SHP77 (cell line): ENCODE measurements around the gene NRIP2.

ENCODE experiments used
- DNase-seq, 2 experiments: peaks; one replicate each; lab custom pipeline; 2025; lab: John Stamatoyannopoulos, UW

NRIP2 gene

DNA sequence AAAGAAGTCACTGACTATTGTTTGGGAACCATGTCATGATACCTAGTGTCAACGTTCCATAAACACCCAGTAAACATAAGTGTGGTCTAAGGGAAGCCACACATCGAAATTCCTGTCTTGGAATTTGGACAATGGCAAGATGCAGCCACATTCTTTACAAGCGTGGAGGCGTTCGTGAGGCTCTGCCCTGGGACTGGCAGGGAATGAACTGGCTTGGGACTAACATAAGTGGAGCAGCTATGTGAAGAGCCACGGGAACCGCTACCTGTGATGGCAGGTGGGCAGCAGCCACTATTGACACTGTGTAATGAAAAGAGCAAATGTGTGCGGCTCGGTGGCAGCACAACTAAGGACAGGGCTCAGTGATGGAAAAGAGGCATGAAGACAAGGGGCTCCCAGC is 10.0 kb upstream of the NRIP2 start:
- no peak for DNase-seq

DNA sequence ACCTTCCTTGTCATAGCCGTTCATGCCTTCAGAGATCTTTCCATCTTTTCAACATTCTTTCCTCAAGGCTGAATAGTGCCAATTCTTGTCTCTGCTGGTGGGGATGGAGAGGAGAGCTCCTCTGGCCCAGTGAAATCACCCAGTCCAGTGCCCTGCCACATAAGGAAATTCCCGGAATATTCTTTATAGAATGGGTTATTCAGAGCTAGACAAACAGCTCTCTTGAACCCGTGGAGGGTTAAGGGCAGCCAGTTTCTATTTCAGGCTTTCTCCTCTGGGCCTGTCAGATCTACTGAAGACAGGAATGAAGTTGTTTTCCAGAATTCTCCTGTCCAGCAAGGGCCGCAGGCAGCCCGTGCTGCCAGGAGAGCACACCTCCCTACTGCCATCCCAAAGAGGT is 8.1 kb upstream of the NRIP2 start:
- no peak for DNase-seq

DNA sequence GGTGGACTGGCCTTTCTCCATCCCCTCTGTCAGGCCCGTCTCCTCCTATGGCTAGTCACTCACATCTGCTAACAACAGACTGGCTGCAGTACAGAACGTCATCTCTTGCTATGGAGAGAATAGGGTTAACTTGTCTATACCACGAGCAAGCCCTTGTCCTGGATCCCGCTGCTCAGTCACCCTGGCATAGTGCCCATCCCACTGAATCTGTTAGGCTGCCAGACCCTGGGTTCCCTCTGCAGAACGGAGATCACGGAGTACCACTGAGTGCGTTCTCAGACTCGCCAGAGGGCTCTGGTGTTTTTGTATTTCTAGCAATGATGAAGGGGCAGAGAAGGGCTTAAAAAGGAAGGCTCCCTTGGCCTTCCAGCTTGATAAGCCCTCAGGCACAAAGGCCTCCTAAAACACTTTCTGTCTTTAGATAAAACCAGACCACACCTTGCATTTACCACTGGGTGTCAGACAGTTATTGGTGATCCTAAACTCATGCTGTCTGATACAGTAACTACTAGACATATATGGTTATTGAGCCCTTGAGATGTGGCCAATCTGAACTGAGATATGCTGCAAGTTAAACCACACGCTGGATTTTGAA is 6.3 kb upstream of the NRIP2 start:
- DNase-seq = no peak

DNA sequence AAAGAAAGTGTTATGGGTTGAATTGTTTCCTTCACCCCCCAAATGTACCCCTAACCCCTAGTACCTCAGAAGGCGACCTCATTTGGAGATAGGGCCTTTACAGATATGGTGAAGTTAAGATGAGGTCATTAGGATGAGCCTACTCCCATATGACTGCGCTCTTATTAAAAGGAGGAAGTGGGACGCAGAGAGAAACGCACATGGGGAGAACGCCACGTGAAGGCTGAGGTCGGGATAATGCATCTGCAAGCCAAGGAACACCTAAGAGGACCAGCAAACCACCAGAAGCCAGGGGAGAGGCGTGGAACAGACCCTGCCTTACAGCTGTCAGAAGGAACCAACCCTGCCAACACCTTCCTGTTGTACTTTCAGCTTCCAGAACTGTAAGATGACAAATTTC is 1.7 kb upstream of the NRIP2 start:
- DNase-seq = no peak

DNA sequence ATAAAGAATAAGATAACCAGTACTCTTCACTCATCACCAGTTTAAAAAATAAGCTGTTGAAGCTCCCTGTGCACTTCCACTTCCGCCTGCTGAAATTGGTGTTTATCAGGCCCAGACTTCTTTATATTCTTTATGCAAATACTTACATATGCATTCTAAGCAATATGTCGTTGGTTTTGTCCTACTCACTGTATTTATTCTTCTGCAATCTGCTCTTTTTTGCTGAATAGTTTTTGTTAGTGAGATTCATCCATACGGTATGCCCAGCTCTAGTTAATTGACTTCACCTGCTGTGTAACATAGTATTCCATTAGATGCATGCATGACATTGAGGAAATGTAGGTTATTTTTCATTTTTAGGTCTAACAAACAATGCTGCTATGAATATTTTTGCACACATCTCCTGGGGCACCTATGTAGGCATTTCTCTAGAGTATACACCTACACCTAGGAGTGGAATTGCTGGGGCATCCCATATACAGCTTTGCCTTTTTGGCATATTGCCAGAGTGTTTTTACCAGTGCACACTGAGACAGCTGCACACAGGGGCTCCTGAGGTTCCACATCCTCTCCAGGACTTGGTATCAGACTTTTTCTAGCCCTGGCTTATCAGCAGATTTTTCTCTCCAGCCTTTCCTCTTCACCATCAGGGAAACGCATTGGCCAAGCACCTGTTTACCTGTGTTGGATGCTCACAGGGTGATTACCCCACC is 1.0 kb upstream of the NRIP2 start:
- DNase-seq = no peak

DNA sequence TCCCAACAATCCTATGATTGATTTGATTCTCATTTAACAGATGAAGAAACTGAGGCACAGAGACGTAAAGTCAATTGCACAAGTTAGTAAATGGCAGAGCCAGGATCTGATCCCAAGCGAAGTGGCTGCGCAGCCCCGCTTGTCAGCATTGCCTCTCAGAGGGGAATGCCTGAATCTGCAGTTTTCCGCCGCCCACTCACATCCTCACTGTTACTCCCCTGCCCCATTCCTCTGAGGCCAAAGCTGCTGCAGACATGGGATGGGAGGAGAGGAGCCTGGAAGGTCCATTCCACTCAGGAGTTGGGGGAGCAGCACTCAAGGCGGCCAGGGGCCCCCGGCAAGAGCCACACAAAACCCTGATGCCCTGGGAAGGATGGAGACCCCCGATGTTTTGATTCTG is 1.0 kb downstream of the NRIP2 start:
- no peak for DNase-seq

DNA sequence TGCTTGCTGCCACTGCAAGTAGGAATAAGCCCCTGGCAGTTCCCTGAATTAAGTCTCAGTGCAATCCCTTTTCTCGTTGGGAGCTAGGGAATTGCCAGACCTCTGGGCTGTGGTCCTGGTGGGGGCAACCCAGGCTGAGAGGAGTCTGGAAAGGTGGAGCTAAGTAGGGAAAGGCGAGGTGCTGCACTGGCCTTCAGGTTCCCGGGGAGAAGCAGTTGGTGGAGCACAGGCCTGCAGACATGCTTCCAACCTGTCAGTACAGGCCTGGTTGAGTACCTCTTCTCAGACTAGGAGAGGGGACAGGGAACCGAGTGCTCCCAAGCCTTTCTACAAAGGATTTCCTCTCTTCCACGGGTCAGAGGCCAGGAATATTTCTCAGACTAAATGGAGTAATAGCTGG is 1.5 kb downstream of the NRIP2 start:
- no peak for DNase-seq

DNA sequence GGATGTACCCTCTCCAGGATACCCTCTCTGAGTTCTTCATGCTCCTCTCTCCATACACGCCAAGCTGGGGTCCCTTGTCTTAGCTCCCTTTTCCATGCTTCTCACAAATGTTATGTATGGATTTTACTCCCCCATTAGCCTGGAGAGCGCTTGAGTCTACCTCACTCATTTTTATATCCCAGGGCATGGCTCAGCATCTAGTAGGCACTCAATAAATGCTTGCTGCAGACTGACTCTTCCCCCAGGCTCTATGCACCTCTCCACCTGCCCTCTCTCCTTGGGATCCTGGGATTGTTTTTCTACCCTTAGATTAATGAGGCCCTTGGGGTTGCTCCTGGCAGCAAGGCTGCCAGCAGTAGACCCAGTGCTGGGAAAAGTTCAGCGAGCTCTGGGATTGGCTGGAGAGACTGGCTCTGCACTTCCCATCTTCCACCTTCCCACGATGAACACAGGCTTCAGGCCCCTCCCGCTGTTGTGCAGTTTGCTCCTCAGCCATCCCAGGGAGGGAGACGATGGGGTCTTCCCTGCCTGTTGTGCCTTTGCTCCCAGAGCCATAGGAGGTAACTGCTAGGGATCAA is 2.2 kb downstream of the NRIP2 start:
- DNase-seq = no peak

DNA sequence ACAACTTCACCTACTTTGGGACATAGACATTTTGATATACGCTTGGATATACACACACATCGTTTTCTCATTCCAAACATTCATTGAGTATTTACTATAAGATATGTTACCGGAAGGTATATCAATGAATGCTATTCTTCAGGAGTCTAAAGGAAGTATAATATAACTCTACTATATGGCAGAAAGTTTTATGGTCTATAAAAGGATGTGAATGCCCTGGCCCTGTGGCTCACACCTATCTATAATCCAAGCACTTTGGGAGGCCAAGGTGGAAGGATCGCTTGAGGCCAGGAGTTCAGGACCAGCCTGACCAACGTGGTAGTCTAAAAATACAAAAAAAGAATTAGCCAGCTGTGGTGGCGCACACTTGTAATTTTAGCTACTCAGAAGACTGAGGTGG is 5.6 kb downstream of the NRIP2 start:
- DNase-seq = no peak

DNA sequence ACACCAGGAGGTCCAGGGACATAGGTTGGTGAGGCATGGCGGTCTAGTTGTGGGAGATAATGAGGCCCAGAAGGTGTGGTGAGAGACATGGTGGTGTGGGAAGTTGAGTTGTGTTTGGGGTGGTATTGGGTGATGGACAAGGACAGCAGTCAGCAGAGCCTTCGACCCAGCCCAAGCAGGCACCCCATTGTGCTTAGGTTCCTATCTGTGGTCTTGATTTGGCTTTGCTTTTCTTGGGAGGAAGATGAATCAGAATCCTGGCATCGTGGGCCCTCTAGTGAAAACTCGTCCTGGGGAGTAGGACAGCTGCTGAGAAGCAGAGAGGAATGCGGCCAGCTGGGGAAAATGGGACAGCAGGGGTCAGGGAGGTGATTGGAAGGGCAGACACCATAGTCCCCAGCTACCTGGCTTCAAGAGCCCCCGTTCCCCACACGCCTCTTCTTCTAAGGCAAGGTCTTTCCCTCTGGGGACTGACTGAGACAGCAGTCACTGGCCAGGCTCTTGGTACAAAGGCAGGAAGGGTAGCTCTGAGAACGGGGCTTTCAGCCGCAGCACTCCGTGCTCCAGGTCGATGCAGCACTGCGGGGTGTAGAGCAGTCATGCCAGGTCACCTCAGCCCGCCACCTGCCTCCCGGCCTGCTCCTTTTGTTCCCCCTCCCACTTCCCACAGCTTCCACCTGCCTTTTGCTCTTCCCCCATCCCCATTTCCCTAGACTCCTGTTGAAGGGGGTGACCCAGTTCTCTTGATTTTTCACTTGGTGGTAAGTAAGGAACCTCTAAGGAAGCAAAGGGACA is 7.9 kb downstream of the NRIP2 start:
- no peak for DNase-seq

DNA sequence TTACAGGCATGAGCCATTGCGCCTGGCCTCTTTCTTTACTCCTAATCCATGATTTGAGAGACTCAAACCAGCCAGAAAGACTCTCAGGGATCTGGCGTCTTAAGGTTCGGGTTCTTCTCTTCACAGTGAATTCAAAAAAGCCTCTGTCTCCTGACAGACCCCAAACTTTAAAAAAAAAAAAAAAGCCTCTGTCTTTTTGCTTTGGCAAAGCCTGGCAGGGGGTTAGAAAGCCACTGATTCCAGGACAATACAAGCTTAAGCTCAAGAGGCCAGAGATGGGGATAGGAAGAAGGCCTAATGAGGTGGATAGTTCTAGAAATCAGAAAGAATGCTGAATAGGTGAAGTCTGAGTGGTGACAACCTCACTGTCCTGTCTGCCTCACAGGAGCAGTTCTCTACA is 8.8 kb downstream of the NRIP2 start:
- no peak for DNase-seq

DNA sequence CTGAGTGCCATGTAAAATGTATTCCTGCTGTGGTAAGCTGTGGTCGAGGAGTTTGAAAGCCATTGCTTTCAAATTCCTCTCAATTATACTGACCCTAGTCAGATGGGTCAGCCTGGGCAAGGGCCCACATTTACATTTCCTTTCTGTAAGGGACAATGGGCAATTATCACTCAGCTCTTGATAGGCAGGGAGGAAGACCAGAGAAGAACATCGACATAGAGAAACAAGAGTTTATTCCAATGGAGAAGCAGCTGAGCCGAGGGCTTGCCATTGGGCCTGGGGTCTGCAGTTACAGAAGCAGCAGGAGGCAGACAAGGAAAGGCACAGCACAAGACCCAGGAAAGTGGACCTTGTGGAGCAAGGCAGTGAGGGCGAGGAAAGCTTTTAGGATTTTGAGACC is 9.7 kb downstream of the NRIP2 start:
- DNase-seq = no peak

DNA sequence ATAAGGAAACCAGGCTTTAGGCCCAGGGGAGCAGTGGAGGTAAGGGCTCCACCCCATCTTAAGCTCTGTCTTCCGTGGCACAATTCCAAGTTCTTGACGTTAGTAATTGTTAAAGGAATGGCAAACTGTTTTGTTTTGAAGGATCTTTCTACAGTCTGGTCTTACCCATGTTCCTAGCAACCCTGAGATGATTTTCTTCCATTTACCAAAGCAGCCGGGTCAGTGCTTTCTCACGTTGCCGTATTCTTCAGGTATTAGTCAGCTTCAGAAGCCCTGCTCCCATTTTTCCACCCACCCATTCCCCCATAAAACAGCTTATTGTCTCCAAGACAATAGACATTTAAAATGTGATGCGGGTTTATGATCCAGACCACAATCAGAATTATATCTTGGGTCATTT is 10.3 kb downstream of the NRIP2 start:
- no peak for DNase-seq

DNA sequence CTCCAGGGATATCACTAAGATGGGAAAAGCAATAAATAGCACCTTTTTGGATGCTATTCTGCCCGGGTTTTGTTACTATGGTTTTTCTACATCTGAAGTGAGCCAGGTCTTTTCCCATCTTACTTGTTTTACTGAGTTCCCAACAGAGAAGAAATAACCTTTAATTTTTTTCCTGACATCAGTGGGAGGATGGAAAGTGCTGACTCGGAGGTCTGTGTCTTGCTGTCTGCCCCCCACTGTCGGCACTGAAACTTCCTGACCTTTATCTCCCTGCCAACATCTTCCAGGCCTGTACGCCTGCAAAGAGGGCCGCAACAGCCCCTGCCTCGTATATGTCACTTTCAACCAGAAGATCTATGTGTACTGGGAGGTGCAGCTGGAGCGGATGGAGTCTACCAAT is 11.4 kb downstream of the NRIP2 start:
- DNase-seq = no peak

DNA sequence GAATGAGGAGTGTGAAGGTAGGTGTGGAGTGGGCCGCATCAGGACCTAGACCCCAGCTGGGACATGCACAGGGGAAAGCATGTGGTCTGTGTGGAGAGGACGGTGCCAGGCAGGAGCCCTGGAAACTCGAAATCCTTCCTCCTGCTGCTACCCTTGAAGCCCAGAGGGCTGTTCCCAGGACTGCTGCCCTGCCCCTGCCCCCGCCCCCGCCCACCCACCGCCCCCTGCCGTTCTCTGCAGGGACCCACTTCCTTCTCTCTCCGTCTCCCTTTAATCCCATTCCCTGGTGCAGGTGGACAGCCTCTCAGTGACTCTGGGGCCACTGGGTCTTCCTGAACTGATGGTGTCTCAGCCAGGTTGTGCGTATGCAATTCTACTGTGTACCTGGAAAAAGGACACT is 14.4 kb downstream of the NRIP2 start:
- DNase-seq = no peak

DNA sequence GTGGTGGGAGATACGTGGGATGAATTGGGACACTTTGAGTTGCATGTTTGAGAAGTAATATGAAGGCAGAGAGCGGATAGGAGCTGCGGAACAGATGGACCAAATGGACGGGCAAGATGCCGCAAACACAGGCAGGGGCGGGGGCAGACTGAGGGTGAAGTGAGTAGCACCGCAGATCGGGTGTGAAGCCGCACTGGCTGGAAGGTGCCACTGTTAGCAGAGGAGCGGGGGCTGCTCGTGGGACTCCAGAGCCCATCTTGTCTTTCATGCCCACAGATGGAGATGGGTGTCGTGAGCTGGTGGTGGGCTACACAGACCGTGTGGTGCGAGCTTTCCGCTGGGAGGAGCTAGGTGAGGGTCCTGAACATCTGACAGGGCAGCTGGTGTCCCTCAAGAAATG is 15.0 kb downstream of the NRIP2 start:
- DNase-seq = no peak

DNA sequence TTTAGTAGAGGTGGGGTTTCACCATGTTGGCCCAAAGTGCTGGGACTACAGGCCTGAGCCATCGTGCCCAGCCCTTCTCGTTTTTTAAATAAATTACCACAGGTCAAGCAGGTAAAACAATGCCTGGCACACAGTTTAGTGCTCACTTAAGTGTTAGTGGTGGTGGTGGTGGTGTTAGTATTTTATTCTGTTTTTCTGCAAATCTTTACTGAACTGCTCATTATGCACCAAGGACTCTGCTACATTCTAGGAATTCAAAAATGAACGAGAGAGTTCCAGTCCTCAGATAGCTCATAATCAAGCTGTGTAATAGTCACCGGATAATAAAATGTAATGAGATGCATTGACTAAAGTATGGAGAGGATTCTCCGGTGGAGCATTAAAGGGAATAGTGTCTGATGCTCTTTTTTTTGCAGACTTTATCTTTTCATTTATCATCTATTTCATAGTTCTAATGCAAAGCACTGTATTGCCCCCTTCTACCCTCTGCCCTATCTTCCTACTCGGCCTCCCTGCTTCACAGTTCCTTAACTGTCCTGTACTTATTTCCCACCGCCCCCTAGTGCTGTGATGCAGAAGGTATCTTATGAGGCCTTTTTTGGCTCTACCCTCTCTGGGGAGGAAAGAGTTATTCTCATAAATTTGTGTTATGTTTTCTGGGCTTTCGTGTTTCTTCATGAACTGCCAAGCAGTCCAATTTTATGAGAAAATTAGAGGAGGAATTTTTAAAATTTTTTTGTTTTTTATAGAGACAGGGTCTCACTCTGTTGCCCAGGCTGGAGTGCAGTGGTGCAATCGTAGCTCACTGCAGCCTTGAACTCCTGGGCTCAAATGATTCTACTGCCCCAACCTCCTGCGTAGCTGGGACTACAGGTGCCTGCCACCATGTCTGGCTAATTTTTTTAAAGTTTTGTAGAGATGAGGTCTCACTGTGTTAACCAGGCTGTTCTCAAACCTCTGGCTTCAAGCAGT is 21.3 kb downstream of the NRIP2 start:
- DNase-seq = peak; percentile 12 to 21

DNA sequence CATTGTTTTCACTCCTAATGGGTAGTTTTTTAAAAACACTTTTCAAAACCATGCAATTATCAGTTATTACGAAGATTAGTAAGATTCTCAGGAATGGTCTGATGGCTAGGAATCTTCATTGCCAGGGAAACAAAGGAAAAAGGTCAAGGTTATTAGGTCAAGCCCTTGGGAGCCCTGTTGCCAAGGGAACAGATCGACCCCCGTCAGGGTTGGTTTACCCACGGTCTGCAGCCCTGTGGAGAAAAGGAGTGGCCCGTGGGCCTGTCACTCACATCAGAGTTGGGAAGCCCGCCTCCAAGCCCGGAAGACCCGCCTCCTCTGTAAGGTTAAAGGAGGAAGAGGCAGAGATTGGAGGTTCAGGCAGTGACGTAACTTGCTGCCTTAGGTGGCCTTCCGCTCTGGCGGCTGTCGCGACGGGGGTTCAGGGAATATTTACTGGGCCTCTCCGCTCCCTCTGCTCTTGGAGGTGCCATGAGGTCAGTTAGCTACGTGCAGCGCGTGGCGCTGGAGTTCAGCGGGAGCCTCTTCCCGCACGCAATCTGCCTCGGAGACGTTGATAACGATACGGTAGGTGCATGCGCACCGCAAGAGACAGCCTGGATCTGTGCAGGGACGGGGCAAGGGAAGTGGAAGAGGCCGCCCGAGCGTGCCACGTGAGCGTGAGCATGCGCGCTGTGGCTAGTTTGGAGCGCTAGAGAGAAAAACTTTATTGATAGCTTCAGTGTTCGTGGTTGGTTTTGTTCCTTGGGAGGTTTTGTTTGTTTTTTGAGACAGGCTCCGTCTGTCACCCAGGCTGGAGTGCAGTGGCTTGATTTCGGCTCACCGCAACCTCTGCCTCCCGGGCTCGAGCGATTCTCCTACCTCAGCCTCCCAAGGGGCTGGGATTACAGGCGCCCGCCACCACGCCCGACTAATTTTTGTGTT is 22.3 kb downstream of the NRIP2 start, which contains the start of gene ITFG2:
Gene ITFG2 (plus strand): TSS at position 379 of the 924 bp plus-strand sequence. CDS start 93 bp downstream, at position 472.
- peak; percentile 88 to 91 for DNase-seq

DNA sequence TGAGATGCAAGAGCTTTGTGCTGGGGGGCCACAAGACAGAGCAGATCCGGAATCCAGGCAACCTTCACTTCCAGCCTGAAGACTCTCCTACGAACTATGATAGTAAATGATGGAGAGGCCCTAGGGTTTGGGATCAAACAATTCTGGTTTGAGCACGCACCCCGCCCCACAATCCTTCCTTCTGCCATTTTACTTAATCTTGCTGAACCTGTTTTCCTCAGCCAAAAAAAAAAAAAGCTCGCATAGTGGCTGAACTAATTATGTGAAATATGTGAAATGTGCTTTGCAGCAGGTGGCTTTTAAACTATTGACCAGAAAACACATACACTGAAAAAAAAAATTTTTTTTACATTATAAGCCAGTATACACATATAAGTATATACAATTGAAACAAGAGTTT is 23.0 kb downstream of the NRIP2 start:
- DNase-seq = no peak

DNA sequence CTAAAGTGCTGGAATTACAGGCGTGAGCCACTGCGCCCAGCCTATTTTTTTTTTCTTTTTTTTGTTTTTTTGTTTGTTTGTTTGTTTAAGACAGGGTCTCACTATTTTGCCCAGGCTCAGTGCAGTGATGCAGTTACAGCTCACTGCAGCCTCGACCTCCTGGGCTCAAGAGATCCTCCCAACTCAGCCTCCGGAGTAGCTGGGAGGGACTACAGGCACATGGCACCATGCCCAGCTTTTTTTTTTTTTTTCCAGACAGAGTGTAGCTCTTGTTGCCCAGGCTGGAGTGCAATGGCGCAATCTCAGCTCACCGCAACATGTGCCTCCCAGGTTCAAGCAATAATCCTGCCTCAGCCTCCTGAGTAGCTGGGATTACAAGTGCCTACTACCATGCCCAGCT is 28.1 kb downstream of the NRIP2 start:
- no peak for DNase-seq

DNA sequence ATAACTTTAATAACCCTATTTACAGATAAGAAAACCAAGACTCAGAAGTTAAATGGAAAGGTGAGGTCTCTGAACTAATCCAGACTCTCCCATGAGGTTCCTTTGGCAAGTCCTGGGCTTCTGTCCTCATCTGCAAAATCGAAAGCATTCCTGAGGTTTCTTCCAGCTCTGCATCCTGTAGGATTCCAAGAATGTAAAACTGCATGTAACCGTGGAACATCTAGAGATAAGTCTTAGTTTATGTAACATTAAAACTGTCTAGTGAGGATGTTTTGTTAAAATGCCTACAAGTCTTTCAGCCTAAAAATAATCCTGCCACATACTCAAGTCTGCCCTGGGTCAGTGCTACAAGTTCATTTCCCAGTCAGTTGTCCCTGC is 29.7 kb downstream of the NRIP2 start:
- no peak for DNase-seq
